HG02642 (cell line): ENCODE results near the gene WARS2.

ENCODE experiments used
- ATAC-seq: cut with Tn5 transposase; IDR thresholded peaks from one replicate; pipeline ENCODE4 v1.9.1; 2021; ENCODE audit warnings: mild to moderate bottlenecking; ENCODE audit not compliant: unreplicated experiment, poor library complexity

The WARS2 gene

GRCh38 chr1:119002028-119002686, 138.3 kb downstream of the WARS2 start:
- no peak for ATAC-seq

- no peak for ATAC-seq
Observed at GRCh38 chr1:119001181-119002027, 139.0 kb downstream of the WARS2 start.

- ATAC-seq = no peak
Observed at GRCh38 chr1:119000371-119001180, 139.9 kb downstream of the WARS2 start.

DNA sequence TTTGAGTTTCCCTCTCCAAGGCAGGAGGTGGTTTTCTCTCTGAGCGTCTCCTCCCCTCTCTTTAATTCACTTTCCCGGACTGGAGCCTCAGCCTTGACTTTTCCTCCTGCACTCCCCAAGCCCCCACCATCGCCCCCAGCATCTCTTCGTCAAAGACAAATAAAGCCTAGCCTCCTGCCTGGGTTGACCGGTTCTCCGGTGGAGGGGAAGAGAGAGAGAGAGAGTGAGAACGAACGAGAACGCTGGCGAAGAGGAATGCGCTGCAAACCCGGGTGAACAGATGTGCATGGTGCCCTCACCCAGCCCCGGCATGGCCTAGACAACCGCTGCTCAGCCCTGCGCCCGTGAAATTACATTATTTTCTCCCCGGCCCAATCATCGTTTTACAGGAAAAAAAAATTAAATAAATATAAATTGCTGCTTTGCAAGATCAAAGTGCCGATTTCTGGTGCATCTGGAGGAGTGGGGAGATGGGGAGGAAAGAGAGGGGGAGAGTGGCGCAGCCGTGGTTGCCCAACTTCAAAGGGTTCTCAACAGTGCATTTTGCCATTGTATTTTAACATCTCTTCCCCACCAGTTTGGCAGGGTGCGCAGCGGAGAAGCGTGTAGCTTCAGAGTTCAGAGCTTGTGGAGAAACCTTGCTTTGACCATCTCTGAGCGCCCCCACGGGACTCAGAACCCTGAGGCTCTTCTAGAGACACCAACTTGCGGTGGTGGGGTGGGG, 140.9 kb downstream of the WARS2 start:
- no peak for ATAC-seq

- ATAC-seq = no peak
Observed at GRCh38 chr1:118998171-118998570, 142.3 kb downstream of the WARS2 start.

GRCh38 chr1:118997225-118997624, 143.2 kb downstream of the WARS2 start:
- ATAC-seq = no peak

- no peak for ATAC-seq
Observed at GRCh38 chr1:118995312-118996016, 145.0 kb downstream of the WARS2 start.

GRCh38 chr1:118993700-118994026, 146.8 kb downstream of the WARS2 start:
- no peak for ATAC-seq

- ATAC-seq = no peak
Observed at GRCh38 chr1:118992868-118993699, 147.4 kb downstream of the WARS2 start.

DNA sequence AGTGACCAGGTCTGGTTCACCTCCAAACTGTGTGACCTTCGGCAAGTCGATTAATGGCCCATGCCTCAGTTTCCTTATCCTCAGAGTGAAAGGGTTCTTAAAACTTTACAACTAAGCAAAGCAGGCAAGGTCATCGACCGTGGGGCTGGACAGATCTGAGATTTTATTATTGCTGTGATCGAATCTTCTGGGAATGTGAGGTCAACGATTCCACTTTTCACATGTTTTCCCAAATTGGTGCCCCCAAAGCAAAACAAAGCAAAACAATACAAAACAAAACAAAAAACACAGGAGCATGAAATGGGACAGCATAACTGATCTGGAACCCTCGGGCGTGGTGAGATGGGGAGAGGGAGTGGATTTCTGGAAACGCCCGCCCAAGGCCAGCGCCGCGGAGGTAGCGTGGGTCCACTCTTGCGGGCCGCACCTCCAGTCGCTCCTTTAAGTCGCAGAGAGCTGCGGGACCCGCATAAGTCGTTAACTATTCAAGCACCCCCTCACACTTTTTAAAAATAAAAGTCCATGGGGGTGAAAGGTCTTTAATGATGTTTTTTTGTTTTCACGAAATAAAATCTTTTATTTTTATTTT, 148.1 kb downstream of the WARS2 start:
- ATAC-seq = no peak

GRCh38 chr1:118991448-118991847, 149.0 kb downstream of the WARS2 start:
- ATAC-seq = no peak

GRCh38 chr1:118990513-118991152, 149.8 kb downstream of the WARS2 start:
- ATAC-seq = no peak

GRCh38 chr1:118989878-118990378, 150.5 kb downstream of the WARS2 start:
- no peak for ATAC-seq

- no peak for ATAC-seq
Observed at GRCh38 chr1:118989006-118989815, 151.2 kb downstream of the WARS2 start.

- ATAC-seq = no peak
Observed at GRCh38 chr1:118988186-118989005, 152.1 kb downstream of the WARS2 start, which contains the start of gene TBX15. TBX15 (minus strand) TSS chr1:118988343; CDS start chr1:118987795, 548 bp downstream.
